HG03159 (cell line): ENCODE measurements around the gene GALNT18.

Source experiments
- ATAC-seq: cut with Tn5 transposase; IDR thresholded peaks from one replicate; pipeline ENCODE4 v1.9.1; 2021; ENCODE audit warnings: mild to moderate bottlenecking, moderate library complexity; ENCODE audit not compliant: unreplicated experiment

GALNT18 gene

GRCh38 chr11:11441516-11441915 is 180.3 kb downstream of the GALNT18 start:
- ATAC-seq: no peak

- no peak for ATAC-seq
Observed at GRCh38 chr11:11441091-11441490, 180.7 kb downstream of the GALNT18 start.

- ATAC-seq: no peak
Observed at GRCh38 chr11:11440144-11440543, 181.7 kb downstream of the GALNT18 start.

GRCh38 chr11:11439591-11439990 is 182.2 kb downstream of the GALNT18 start:
- ATAC-seq: no peak

- ATAC-seq: no peak
Observed at GRCh38 chr11:11436715-11437313, 185.0 kb downstream of the GALNT18 start.

GRCh38 chr11:11435635-11436034 is 186.2 kb downstream of the GALNT18 start:
- no peak for ATAC-seq

- no peak for ATAC-seq
Observed at GRCh38 chr11:11433960-11434359, 187.8 kb downstream of the GALNT18 start.

- ATAC-seq: no peak
Observed at GRCh38 chr11:11432621-11433319, 189.0 kb downstream of the GALNT18 start.

GRCh38 chr11:11430431-11430830 is 191.4 kb downstream of the GALNT18 start:
- no peak for ATAC-seq

GRCh38 chr11:11428714-11429113 is 193.1 kb downstream of the GALNT18 start:
- ATAC-seq: no peak

GRCh38 chr11:11427542-11427941 is 194.3 kb downstream of the GALNT18 start:
- no peak for ATAC-seq

GRCh38 chr11:11427140-11427539 is 194.7 kb downstream of the GALNT18 start:
- ATAC-seq: no peak

GRCh38 chr11:11426226-11426952 is 195.4 kb downstream of the GALNT18 start:
- ATAC-seq: no peak

GRCh38 chr11:11425806-11426205 is 196.0 kb downstream of the GALNT18 start:
- no peak for ATAC-seq

GRCh38 chr11:11424688-11425087 is 197.1 kb downstream of the GALNT18 start:
- ATAC-seq: no peak

GRCh38 chr11:11422411-11423128 is 199.2 kb downstream of the GALNT18 start:
- no peak for ATAC-seq

- ATAC-seq: no peak
Observed at GRCh38 chr11:11421509-11421908, 200.3 kb downstream of the GALNT18 start.

GRCh38 chr11:11420899-11421285 is 200.9 kb downstream of the GALNT18 start:
- ATAC-seq: no peak

GRCh38 chr11:11420191-11420898 is 201.5 kb downstream of the GALNT18 start:
- no peak for ATAC-seq

GRCh38 chr11:11419747-11420146 is 202.1 kb downstream of the GALNT18 start:
- no peak for ATAC-seq

- no peak for ATAC-seq
Observed at GRCh38 chr11:11416917-11417316, 204.9 kb downstream of the GALNT18 start.
